GM19025 (cell line): ENCODE results near the gene CACNA1C.

Experiments used
- ATAC-seq: cut with Tn5 transposase; IDR thresholded peaks from one replicate; pipeline ENCODE4 v1.9.1; 2021; ENCODE audit warnings: mild to moderate bottlenecking, low read depth, moderate library complexity; ENCODE audit not compliant: unreplicated experiment

Gene CACNA1C

DNA sequence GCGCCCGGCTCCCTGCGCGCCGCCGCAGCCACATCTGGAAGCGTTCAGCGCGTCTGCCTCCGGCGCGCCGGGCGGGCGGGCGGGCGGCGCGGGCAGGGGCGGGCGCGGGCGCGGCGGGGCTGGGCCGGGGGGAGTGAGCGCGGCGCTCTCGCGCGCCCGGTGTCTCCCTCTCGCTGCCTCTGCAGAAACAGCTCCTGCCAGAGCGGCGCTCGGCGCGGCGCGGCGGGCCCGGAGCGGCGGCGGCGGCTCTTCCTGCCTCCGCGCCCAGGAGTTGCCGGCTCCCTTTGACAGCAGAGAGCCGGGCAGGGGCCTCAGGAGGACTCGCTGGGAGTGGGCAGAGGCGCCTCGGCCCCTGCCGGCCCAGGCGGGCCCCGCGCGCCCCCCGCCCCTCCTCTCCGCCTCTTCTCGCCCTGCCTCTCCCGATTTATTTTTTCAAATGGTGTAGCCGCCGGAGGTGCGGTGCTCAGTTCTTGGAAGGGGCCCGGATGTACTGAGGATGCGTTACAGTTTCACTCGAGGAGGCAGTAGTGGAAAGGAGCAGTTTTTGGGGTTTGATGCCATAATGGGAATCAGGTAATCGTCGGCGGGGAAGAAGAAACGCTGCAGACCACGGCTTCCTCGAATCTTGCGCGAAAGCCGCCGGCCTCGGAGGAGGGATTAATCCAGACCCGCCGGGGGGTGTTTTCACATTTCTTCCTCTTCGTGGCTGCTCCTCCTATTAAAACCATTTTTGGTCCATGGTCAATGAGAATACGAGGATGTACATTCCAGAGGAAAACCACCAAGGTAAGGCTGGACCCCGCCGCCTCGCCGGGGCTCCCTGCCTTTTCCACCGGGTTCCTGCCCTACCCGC is at the start of gene CACNA1C:
TSS of gene CACNA1C (plus strand) at position 162 of the 853 bp plus-strand sequence. CDS start at position 738, 576 bp downstream.
- no peak for ATAC-seq

DNA sequence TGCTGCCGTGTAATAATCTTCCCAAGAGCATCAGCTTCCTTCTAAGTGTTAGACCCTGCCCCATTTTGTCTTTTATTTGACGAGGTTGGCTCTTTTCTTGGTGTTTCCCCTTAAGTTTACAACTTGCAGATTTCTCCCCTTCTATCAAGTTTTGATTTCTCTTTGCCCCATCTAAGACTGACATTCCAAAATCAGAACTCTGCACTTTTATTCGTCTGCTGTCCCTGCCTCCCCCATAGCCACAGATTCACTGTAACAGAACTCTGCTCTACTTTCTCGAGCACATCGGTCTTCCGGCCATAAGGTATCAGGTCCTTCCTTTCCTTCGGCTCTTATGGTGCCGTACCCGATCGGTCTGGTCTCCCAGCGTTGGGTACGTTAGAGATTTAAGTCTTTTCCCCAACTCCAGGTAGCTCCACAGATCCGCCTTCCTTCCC is 49.1 kb upstream of the CACNA1C start:
- ATAC-seq: no peak

DNA sequence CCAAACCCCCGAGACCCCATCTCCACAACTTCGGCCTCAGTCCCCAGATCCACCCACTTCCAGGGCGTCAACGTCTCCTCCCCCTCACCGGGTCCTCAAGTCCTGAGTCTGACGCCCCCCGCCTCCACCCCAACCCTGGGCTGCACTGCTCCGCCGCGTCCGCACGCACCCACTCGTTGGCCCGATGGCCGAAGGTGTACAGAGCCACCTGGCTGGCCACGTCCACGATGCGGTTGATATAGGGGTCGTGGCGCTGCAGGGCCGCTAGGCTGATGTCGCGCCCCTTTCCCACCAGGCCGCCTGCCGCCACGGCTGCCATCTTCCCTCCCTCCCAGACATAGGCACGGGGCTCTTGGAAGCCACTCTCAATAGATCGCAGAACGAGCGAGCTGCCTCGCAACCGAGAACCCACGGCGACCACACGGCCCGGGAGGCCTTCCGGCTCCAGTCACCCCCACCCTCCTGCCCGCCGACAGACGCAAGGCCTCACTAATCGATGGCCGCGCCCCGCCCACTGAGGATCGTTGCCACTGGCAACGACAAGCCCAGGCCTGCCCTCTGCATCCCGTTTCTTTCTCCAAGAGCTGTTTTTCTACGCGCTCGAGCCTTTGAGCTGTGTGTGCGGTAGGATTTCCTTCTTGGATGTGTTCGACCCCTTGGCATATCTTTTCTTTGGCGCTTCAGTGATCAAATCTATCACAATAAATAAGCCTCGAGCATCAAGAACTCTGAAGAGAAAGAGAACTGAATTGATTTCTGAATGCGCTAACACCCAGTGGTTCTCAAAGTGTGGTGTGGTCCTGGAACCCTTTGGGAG is 48.5 kb upstream of the CACNA1C start, which contains the start of gene DCP1B:
TSS of gene DCP1B (minus strand) at position 345 of the 817 bp plus-strand sequence. CDS start at position 319, 26 bp downstream.
- peak; percentile 97 for ATAC-seq

DNA sequence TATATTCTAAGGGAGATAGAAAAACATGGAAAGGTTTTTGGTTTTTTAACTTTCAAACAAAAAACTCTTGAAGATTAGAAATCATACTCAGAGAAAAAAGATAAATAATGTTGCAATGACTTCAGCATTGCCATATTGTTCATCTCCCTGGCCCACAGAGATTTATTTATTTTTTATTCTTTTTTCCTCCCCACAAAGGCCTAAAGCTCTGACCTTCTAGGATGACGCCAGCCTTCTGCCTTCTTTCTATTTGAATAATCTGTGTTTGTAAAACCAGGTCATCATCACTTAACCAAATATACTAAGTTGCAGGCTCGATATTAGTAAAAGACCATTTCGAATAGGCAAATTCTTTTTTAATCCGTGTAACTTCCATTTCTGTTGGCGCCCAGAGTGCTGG is 44.1 kb upstream of the CACNA1C start:
- no peak for ATAC-seq

DNA sequence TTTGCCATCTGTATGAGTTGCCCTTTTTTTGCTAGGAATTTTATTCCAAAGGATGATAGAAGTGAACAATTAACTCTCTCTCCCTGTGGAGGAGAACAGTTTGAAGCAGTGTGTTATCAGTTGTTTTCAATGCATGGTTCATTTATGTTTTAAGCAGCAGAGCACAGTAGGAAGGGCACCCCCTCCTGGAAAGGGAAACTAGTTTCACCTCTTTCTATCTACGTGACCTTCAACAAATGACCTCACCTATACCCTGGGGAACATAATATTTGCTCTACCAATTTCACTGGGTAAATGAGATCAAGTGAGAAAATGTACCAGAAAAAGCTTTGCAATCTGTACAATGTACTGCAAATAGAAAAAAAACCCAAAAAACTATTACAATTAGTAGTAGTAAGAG is 43.2 kb upstream of the CACNA1C start:
- ATAC-seq: no peak

DNA sequence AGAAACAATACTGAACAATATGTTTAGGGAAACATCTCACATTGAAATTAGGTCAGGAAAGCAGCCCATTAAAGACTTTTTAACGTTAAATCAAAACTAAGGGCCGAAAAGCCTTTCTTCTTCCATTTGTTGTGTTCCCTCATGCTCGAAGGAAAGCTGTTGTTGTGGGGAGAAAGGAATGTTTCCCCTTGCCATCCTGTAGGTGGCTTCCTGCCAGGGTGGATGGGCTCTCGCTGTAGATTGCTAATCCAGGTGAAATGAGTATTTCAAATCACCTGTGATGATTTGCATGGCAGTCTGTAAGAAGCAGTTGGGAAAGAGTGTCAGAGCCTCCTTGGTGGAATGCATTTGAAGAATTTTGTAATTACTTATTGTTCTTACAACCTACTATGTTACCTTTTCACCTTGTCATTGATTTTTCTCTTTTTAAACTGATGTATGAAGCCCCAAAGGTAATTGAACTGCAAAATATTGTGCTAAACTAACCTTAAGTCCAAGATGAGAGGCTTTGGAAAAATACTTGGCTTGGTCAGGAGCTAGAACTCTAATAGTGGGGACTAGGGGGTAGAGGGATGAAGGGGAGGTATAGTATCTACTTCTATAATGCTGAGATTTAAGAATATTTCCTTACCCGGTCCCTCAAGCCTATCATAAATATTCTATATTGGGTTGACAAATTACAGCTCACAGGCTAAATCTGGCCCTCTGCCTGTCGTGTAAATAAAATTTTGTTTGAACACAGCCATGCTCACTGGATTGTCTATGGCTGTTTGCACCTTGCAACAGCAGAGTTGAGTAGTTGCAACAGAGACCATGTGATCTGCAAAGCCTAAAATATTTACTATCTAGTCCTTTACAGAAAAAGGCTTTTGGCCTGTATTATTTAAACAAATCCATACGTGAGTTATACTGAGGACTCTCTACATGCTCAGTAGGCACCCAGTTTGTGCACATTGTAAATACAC is 40.9 kb upstream of the CACNA1C start:
- ATAC-seq: no peak

DNA sequence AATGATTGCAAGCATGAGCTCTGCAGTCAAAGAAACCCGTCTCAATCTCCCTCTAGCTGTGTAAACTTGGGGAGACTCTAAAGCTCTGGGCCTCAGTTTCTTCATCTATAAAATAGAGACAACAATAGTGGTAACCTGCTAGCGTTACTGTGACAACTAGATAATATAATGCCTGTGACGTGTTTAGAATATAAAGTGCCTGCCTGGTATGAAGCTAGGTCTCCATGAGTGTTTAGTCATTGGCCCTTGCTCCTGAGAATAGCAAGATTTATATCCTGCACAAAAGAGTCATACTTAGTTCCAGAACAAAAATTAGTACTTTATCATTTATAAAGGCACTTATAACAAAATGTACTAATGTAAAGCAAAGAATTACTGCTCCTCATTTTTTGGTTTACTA is 39.7 kb upstream of the CACNA1C start:
- no peak for ATAC-seq

DNA sequence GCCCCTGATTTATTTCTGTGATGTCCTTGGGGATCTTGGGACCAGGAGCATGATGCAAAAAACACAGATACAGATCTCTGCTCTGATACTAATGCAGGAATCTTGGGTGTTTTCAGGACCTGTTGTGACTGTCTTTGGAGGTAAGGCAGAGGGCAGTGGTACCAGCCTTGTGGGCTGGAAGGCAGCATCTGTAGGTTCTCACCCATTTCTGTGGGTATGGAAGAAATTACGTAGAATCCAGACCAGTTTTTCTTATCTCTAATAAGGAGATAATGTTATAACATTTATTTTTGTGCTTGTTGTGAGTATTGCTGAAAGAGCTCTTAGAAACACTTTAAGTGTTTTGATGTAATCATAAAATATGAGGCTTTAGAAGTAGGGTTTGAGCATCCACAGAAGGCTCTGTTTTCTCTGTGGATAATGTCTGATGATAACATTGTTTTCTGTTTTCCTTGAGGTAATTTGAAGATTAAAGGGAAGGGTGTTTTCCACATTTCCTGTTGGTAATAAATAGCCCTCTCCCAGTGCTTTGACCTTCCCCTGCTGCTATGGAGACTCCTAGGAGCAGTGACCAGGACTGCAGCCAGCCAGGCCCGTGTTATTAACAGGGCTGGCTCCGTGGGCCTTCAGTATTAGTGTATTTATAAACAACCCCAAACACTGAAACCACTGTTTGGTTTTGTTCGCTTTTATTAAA is 39.1 kb upstream of the CACNA1C start:
- no peak for ATAC-seq

DNA sequence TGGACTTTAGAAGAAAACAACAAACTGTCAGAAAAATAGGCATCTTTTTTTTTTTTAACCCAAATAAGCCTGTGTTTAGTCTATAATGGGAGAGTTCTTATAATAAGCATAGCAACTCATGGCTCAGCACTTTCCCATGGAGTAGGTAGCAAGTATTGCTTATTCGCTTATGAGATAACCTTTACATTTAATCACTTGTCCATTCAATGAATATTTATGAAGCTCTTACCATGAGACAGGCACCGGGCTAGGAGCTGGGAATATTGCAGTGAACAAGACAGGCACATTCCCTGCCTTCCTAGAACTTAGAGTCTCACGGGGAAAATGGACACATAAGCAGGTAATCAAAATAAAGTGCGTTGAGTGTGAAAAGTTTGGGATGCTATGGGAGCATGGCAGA is 38.6 kb upstream of the CACNA1C start:
- ATAC-seq: no peak

DNA sequence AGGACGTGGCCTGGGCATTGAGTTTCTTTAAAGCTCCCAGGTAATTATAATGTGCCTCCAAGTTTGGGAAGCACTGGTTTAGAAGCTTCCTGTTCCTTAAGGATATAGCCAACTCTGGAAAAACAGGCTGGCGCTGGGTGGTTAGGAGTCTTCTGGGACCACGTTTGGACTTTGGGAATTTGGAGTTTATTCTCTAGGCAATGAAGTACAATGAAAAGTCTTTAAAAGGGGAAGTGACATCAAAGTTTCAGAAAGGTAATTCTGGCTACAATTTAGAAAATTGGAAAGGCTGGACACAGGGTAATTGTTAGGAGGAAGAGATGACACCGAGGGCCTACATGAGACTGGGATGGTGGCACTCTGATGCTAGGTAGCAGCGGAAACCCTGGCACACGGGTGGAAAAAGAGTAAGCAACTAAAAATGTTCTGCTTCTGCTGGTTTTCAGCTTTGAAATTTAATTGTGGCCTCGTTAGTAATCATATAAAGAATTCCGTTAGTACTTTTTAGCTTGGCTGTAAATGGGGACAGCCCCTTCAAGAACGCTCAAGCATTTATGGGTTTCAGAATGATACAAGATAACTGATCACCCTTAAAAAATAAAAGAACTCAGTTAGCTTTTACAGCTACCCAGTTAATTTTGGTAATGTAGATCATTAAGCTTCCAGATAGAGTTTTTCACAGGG is 35.8 kb upstream of the CACNA1C start:
- no peak for ATAC-seq

DNA sequence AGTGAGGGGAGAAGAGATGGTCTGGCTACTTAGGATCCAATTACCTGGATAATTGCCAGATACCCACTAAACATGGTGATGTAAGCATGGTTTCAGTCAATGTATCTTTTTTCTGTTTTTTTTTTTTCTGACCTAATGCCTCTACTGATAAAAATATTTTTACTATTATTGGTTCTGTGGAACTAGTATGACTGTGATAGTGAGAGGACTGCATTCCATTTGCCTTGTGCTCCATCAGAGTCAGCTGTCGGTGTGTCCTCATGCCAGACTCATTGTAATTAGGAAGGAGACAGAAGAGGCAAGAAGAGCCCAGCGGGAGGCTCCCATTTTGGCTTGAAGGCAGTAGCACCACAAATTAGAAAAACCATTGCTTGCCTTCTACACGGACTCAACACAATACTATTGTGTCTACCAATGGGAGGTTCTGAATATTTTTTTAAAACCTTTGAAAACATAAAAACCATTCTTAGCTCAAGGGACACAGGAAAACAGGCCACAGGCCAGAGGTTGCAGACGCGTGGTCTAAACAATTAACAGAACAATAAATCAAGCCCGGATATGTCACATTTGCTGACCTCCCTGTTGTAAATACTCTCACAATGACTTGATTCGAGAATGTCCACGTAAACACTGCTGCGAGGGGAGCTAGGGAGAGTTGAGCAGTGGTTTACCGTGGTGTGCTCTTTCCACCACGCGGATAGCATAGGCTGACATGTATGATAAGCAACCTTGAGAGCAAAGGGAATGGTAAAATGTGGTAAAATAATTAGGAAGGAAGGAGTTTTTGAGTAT is 35.0 kb upstream of the CACNA1C start:
- ATAC-seq: no peak

DNA sequence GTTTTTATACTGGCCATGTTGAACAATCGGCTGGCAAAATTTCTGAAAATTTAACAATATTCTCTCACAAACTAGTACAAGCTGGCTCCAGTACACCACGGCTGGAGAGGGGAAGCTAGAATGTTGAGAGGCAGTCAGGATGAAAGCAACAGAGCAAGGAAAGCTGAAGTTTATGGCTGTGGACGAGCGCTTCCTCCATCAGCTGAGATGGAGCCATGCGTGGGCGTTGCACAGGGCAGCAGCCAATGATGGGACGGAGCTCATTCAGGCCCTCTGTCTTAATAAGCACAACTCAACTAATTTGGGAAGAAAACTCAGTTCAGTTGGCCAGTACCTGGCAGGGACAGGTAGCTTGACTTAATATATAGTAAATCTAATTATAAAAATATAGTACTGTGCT is 34.4 kb upstream of the CACNA1C start:
- no peak for ATAC-seq

DNA sequence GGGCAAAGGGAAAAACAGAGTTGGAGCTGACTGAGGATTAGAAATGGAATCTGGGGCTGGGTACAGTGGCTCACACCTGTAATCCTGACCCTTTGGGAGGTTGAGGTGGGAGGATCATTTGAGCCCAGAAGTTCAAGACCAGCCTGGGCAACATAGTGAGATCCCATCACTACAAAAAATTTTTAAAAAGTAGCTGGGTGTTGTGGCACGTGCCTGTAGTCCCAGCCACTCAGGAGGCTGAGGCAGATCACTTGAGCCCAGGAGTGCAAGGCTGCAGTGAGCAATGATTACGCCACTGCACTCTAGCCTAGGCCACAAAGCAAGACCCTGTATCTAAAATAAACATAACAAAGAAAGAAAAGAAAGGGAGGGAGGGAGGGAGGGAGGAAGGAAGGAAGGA is 33.7 kb upstream of the CACNA1C start:
- no peak for ATAC-seq

DNA sequence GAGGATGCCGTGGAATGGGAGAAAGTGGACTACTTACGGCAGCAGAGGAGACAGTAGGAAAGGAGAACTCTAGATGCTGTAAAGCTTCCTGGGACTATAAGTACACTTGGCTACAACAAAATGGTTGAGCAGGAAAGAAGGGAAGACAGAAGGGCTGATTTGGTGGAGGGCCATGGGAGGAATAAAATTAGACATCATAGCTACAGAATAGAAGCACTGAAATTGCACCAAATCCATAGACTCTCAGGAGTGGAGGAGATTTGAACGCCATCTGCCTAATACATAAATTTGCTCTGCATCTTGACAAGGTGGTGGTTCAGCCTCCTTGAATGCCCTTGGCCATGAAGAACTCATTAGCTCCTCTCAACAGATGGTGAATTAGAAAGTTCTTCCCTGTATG is 32.3 kb upstream of the CACNA1C start:
- ATAC-seq: no peak

DNA sequence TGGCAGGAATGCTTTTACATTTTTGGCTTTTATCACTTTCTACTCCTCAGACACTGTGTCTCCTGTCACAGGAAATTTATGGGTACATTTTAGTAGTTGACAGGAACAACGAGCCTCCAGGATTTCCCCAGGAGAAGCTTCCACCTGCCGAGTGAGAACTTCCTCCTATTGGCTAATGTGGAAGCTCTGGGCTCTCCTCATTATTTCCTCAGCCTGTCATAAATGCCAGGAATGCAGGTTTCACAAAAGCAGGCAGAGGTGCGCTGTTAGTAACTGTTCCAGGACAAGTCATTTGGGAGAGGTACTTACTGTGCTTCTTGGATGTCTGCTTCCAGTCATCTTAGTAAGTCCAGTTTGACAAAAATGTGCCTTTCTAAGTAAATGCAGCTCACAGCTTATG is 29.4 kb upstream of the CACNA1C start:
- no peak for ATAC-seq

DNA sequence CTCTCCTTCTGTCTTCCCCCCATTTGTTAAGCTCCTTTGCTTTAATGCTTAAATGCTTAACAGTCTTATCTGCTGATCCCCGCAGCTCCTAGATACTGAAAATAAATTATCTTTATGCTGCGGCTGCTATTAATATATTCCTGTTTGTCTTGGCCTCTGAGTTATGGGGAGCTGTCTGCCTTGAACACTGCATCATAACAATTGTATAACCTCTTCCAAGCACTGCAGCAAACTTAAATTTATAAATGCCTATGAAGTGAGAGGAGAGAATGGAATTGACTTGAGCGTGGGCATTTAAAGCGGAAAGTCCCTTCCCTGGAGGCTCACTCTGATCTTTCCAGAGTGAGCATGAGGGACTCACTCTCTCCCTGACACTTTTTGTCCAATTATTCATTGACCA is 25.4 kb upstream of the CACNA1C start:
- ATAC-seq: no peak

DNA sequence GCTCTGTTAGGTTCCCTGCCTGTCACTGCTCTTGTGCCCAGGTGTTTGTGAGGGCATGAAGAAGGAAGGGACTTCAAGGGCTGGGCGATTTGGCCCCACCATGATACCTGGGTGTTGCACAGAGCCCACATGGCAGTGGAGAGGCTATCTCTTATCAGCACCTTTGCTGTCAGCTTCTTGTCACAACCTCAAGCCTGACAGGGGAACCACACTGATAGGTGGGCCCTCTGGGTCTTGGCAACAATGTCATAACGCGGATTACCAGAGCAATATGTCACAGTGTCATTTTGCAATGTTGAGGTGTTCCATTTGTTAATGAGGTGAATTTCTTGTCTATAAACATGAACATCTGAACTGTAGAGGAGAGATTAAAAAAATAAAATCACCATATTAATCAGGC is 22.9 kb upstream of the CACNA1C start:
- ATAC-seq: no peak

DNA sequence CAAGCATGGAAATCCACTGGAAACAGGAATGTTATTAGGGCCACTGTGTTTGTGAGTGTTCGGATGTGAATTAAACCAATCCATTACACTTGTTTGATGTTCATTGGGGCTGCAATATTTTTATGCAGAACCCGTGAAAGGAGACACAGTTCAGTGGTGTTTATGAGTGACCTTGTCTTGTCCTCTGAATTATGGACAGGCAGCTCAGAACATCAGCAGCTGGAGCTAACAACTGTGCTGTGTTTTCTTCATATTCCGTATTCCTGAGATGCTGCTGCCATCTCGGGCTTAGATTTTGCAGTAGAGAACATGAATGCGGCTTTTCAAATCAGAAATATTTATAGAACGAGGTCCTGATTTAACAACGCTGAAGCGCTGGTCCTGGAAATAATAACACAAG is 20.3 kb upstream of the CACNA1C start:
- no peak for ATAC-seq
